ENCODE measurements around the gene SELENOP.
A peak's percentile ranks its signal among the peaks of the same experiment; 100 is the strongest.

The SELENOP gene

GRCh38 chr5:42787073-42787472, 24.6 kb downstream of the SELENOP start:
- Histone ChIP-seq H3K4me1 (ENCODE audit: control insufficient read depth, insufficient read depth, low read length) (no peaks in the 10 kb centered on the region), H3K4me3 (ENCODE audit: low read length) (no peak overlapping the region), H3K9me3 (replicated peaks; ENCODE audit: low read length) (no peaks in the 10 kb centered on the region), H3K27me3 (ENCODE audit: control insufficient read depth, insufficient read depth, low read length) (no peaks in the 10 kb centered on the region), H3K9ac (ENCODE audit: low read depth, low read length) (no peak overlapping the region), H3K36me3 (ENCODE audit: insufficient read depth, low read length) (no peaks in the 10 kb centered on the region), H3K4me2 (ENCODE audit: low read length) (no peak overlapping the region)

DNA sequence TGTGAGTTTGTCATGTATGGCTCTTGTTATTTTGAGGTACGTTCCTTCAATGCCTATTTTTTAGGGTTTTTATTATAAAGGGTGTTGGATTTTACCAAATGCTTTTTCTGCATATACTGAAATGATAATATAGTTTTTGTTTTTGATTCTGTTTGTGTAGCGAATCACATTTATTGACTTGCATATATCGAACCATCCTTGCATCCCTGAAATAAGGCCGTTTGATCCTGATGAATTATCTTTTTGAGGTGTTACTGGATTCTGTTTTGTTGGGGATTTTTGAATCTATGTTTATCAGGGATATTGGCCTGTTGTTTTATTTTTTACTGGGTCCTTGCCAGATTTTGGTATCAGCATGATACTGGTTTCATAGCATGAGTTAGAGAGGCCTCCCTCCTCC, 25.9 kb downstream of the SELENOP start:
- H3K36me3 ChIP-seq (ENCODE audit: insufficient read depth, low read length) = no peaks in the 10 kb centered on the region
- H3K4me1 ChIP-seq (ENCODE audit: control insufficient read depth, insufficient read depth, low read length) = no peaks in the 10 kb centered on the region
- no peak overlapping the region for H3K9ac ChIP-seq (ENCODE audit: low read depth, low read length)
- no peaks in the 10 kb centered on the region for H3K9me3 ChIP-seq (replicated peaks; ENCODE audit: low read length)
- H3K4me3 ChIP-seq (ENCODE audit: low read length) = no peak overlapping the region
- H3K27me3 ChIP-seq (ENCODE audit: control insufficient read depth, insufficient read depth, low read length) = no peaks in the 10 kb centered on the region
- H3K4me2 ChIP-seq (ENCODE audit: low read length) = no peak overlapping the region

DNA sequence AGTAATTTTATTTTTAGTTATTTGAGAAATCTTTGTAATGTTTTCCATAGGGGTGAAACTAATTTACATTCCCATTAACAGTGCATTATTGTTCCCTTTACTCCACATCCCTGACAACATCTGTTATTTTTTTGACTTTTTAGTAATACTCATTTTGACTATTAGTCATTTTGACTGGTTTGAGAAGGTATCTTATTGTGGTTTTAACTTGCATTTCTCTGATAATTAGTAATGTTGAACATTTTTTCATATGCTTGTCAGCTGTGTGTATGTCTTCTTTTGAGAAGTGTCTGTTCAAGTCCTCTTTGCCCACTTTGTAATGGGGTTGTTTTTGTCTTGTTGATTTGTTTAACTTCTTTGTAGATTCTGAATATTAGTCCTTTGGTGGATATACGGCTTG, 27.6 kb downstream of the SELENOP start:
- Histone ChIP-seq H3K4me3 (ENCODE audit: low read length) (no peak overlapping the region), H3K4me1 (ENCODE audit: control insufficient read depth, insufficient read depth, low read length) (no peaks in the 10 kb centered on the region), H3K9me3 (replicated peaks; ENCODE audit: low read length) (no peaks in the 10 kb centered on the region), H3K27me3 (ENCODE audit: control insufficient read depth, insufficient read depth, low read length) (no peaks in the 10 kb centered on the region), H3K9ac (ENCODE audit: low read depth, low read length) (no peak overlapping the region), H3K4me2 (ENCODE audit: low read length) (no peak overlapping the region), H3K36me3 (ENCODE audit: insufficient read depth, low read length) (no peaks in the 10 kb centered on the region)

GRCh38 chr5:42781584-42781983, 30.1 kb downstream of the SELENOP start:
- Histone ChIP-seq H3K9me3 (replicated peaks; ENCODE audit: low read length) (no peaks in the 10 kb centered on the region), H3K9ac (ENCODE audit: low read depth, low read length) (no peak overlapping the region), H3K27me3 (ENCODE audit: control insufficient read depth, insufficient read depth, low read length) (no peaks in the 10 kb centered on the region), H3K4me1 (ENCODE audit: control insufficient read depth, insufficient read depth, low read length) (no peaks in the 10 kb centered on the region), H3K4me2 (ENCODE audit: low read length) (no peak overlapping the region), H3K4me3 (ENCODE audit: low read length) (no peak overlapping the region), H3K36me3 (ENCODE audit: insufficient read depth, low read length) (no peaks in the 10 kb centered on the region)

GRCh38 chr5:42779083-42779482, 32.6 kb downstream of the SELENOP start:
- no peak overlapping the region for H3K9ac ChIP-seq (ENCODE audit: low read depth, low read length)
- no peaks in the 10 kb centered on the region for H3K27me3 ChIP-seq (ENCODE audit: control insufficient read depth, insufficient read depth, low read length)
- H3K4me3 ChIP-seq (ENCODE audit: low read length) = no peak overlapping the region
- no peak overlapping the region for H3K4me2 ChIP-seq (ENCODE audit: low read length)
- no peaks in the 10 kb centered on the region for H3K4me1 ChIP-seq (ENCODE audit: control insufficient read depth, insufficient read depth, low read length)
- no peaks in the 10 kb centered on the region for H3K9me3 ChIP-seq (replicated peaks; ENCODE audit: low read length)
- H3K36me3 ChIP-seq (ENCODE audit: insufficient read depth, low read length) = no peaks in the 10 kb centered on the region

DNA sequence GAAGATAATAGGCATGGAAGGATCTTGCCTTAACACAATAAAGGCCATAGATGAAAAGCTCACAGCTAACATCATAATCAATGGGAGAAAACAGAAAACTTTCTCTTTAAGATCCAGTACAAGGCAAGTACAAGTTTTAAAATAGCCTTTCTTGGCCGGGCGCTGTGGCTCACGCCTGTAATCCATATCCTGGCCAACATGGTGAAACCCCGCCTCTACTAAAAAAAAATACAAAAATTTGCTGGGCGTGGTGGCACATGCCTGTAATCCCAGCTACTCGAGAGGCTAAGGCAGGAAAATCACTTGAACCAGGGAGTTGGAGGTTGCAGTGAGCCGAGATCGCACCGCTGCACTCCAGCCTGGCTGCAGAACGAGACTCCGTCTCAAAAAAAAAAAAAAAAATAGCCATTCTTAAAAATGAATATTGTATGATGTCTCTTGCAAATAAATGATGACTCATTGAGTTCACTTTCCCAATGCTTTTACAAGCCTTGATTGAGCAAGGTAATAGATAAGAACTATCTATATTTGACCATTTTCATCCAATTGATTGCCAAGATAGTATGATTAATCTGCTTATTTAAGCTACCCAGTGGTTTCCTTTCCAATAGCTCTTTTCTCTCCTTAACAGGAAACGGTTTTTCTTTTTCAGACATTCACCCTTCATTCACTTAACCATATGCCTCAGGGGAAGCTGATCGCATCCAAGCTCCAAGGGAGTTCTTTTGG, 39.3 kb downstream of the SELENOP start:
- H3K4me1 ChIP-seq (ENCODE audit: control insufficient read depth, insufficient read depth, low read length) = no peaks in the 10 kb centered on the region
- no peaks in the 10 kb centered on the region for H3K36me3 ChIP-seq (ENCODE audit: insufficient read depth, low read length)
- peak overlapping the region; percentile 38 for H3K4me3 ChIP-seq (ENCODE audit: low read length)
- H3K27me3 ChIP-seq (ENCODE audit: control insufficient read depth, insufficient read depth, low read length) = peaks cover 3% of the 10 kb centered on the region
- no peaks in the 10 kb centered on the region for H3K9me3 ChIP-seq (replicated peaks; ENCODE audit: low read length)
- H3K4me2 ChIP-seq (ENCODE audit: low read length) = peak overlapping the region; percentile 60
- H3K9ac ChIP-seq (ENCODE audit: low read depth, low read length) = no peak overlapping the region

DNA sequence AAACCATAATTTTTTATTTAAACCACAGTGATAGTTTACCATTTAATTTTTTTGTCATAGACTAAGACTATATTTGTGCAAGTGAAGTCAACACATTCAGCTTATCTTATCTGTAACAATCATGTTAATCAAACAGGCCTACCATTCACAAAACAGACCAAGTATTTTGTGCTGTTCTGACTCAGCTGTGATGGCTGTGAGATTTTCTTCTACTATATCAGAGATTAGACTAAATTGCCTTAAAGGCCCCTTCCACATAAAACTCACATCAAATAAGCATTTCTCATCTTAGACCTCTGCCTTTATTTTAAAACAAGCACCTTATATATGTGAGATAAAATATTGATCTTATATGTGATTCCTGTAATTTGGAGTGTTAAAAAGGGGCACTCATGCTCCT, 41.7 kb downstream of the SELENOP start:
- Histone ChIP-seq H3K4me1 (ENCODE audit: control insufficient read depth, insufficient read depth, low read length) (no peaks in the 10 kb centered on the region), H3K9me3 (replicated peaks; ENCODE audit: low read length) (no peaks in the 10 kb centered on the region), H3K36me3 (ENCODE audit: insufficient read depth, low read length) (no peaks in the 10 kb centered on the region), H3K27me3 (ENCODE audit: control insufficient read depth, insufficient read depth, low read length) (peaks cover 3% of the 10 kb centered on the region), H3K4me3 (ENCODE audit: low read length) (no peak overlapping the region), H3K9ac (ENCODE audit: low read depth, low read length) (no peak overlapping the region), H3K4me2 (ENCODE audit: low read length) (no peak overlapping the region)

DNA sequence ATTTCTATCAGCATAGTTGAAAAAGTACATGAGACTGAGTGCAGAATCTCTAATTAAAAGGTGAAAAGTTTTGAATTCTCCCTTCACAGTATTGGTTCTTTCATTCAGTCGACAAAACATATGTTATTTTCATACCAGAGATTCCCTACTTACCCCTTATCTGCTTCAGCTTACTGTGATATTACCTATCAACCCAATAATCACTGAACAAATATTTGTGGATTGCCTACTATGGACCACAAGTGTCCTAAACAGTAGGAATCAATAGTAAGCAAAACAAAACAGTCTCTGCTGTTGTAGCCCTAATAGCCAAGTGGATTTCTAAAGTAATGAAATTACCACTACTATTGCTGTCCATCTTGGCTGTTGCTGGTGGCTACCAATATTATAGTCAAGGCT, 43.6 kb downstream of the SELENOP start:
- no peak overlapping the region for H3K9ac ChIP-seq (ENCODE audit: low read depth, low read length)
- no peak overlapping the region for H3K4me3 ChIP-seq (ENCODE audit: low read length)
- peaks cover 3% of the 10 kb centered on the region for H3K27me3 ChIP-seq (ENCODE audit: control insufficient read depth, insufficient read depth, low read length)
- no peak overlapping the region for H3K4me2 ChIP-seq (ENCODE audit: low read length)
- H3K36me3 ChIP-seq (ENCODE audit: insufficient read depth, low read length) = no peaks in the 10 kb centered on the region
- no peaks in the 10 kb centered on the region for H3K9me3 ChIP-seq (replicated peaks; ENCODE audit: low read length)
- no peaks in the 10 kb centered on the region for H3K4me1 ChIP-seq (ENCODE audit: control insufficient read depth, insufficient read depth, low read length)

GRCh38 chr5:42767491-42768105, 44.1 kb downstream of the SELENOP start:
- H3K27me3 ChIP-seq (ENCODE audit: control insufficient read depth, insufficient read depth, low read length) = peaks cover 3% of the 10 kb centered on the region
- H3K9ac ChIP-seq (ENCODE audit: low read depth, low read length) = no peak overlapping the region
- H3K4me2 ChIP-seq (ENCODE audit: low read length) = no peak overlapping the region
- H3K4me3 ChIP-seq (ENCODE audit: low read length) = no peak overlapping the region
- H3K36me3 ChIP-seq (ENCODE audit: insufficient read depth, low read length) = no peaks in the 10 kb centered on the region
- H3K9me3 ChIP-seq (replicated peaks; ENCODE audit: low read length) = no peaks in the 10 kb centered on the region
- H3K4me1 ChIP-seq (ENCODE audit: control insufficient read depth, insufficient read depth, low read length) = no peaks in the 10 kb centered on the region

DNA sequence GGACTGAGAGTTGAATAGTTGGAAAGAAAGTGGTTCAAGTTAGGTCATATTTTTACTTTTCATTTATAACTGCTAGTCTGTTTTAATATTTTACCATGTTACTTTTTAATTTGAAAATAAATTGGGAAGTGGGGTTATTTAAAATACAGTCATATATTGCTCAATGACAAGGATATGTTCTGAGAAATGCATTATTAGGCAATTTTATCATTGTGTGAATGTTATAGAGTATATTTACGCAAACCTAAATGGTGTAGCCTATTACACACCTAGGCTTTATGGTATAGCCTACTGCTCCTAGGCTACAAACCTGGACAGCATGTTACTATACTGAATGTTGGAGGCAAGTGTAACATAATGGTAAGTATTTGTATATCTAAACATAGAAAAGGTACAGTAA, 49.9 kb downstream of the SELENOP start:
- Histone ChIP-seq H3K4me3 (ENCODE audit: low read length) (no peak overlapping the region), H3K4me1 (ENCODE audit: control insufficient read depth, insufficient read depth, low read length) (no peaks in the 10 kb centered on the region), H3K9me3 (replicated peaks; ENCODE audit: low read length) (no peaks in the 10 kb centered on the region), H3K36me3 (ENCODE audit: insufficient read depth, low read length) (no peaks in the 10 kb centered on the region), H3K4me2 (ENCODE audit: low read length) (no peak overlapping the region), H3K9ac (ENCODE audit: low read depth, low read length) (no peak overlapping the region), H3K27me3 (ENCODE audit: control insufficient read depth, insufficient read depth, low read length) (no peaks in the 10 kb centered on the region)

DNA sequence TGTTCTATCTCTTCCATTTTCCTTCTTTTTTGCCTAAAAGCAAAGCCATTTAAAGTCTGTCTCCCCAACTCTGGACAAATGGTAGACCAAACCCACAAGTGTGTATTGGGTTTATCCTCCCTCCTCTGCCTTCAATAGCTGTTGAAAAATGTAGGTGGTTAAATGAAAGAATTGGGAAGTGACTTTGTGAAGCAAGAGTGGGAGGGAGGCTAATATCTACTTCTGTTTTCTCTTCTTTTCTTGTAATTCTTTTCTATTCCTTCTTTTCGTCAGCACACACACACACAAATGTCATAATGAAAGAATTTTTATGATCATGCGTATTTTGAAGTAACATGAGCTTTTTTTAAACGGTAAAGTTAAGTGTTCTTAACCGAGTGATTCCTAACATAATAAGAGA, 51.3 kb downstream of the SELENOP start:
- Histone ChIP-seq H3K4me3 (ENCODE audit: low read length) (no peak overlapping the region), H3K9ac (ENCODE audit: low read depth, low read length) (no peak overlapping the region), H3K4me2 (ENCODE audit: low read length) (no peak overlapping the region), H3K4me1 (ENCODE audit: control insufficient read depth, insufficient read depth, low read length) (no peaks in the 10 kb centered on the region), H3K9me3 (replicated peaks; ENCODE audit: low read length) (no peaks in the 10 kb centered on the region), H3K36me3 (ENCODE audit: insufficient read depth, low read length) (no peaks in the 10 kb centered on the region), H3K27me3 (ENCODE audit: control insufficient read depth, insufficient read depth, low read length) (no peaks in the 10 kb centered on the region)

DNA sequence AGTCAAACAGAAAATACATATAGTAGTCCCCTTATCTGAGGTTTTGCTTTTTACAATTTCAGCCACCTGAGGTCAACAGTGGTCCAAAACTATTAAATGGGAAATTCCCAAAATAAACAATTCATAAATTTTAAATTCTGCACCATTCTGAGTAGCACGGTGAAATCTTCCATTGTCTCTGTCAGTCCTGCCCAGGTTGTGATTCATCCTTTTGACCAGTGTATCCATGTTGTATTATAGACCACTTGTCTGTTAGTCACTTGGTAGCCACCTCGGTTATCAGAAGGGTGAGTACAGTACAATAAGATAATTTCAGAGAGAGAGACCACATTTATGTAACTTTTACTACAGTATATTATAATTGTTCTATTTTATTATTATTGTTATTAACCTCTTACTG, 52.2 kb downstream of the SELENOP start:
- no peaks in the 10 kb centered on the region for H3K9me3 ChIP-seq (replicated peaks; ENCODE audit: low read length)

More for the DNA sequence above, 52.2 kb downstream of the SELENOP start:
- H3K4me2 ChIP-seq (ENCODE audit: low read length) = no peak overlapping the region
- H3K4me1 ChIP-seq (ENCODE audit: control insufficient read depth, insufficient read depth, low read length) = no peaks in the 10 kb centered on the region
- H3K9ac ChIP-seq (ENCODE audit: low read depth, low read length) = no peak overlapping the region
- no peaks in the 10 kb centered on the region for H3K36me3 ChIP-seq (ENCODE audit: insufficient read depth, low read length)
- no peak overlapping the region for H3K4me3 ChIP-seq (ENCODE audit: low read length)
- no peaks in the 10 kb centered on the region for H3K27me3 ChIP-seq (ENCODE audit: control insufficient read depth, insufficient read depth, low read length)

Data from skeletal muscle satellite cell (primary cell).